K562 (cell line): ENCODE data around the gene MRPL10. TPM values are rescaled to one million over a fixed set of nuclear protein-coding genes. Genes with fewer than 3 reads are reported as not detected.

ENCODE experiments used
- DPF2 ChIP-seq: fragments of 450-650 bp; IDR thresholded peaks from 2 replicates; pipeline ENCODE4 v1.6.1; 2016
- ETS1 ChIP-seq: conservative IDR thresholded peaks from 2 replicates; pipeline ENCODE4 v1.6.1; 2011; ENCODE audit warnings: low read depth, mild to moderate bottlenecking, low read length; ENCODE audit not compliant: control insufficient read depth
- GATAD2B ChIP-seq: fragments of 450-650 bp; IDR thresholded peaks from 2 replicates; pipeline ENCODE4 v1.6.1; 2017; ENCODE audit warnings: mild to moderate bottlenecking, borderline replicate concordance
- HCFC1 ChIP-seq: IDR thresholded peaks from 2 replicates; pipeline ENCODE4 v1.6.1; 2012; ENCODE audit warnings: low read depth, low read length, improper control_type of control experiment
- HDAC8 ChIP-seq: fragments of 450-650 bp; IDR thresholded peaks from 2 replicates; pipeline ENCODE4 v1.6.1; 2016; ENCODE audit warnings: mild to moderate bottlenecking, missing genetic modification characterization, moderate library complexity, missing compliant biosample characterization
- HMGXB4 ChIP-seq: sonication (generic); formaldehyde crosslinking; IDR thresholded peaks from 2 replicates; pipeline ENCODE4 v1.8.1; 2023; ENCODE audit warnings: mild to moderate bottlenecking, missing genetic modification reagents
- MTA1 ChIP-seq: fragments of 450-650 bp; IDR thresholded peaks from 2 replicates; pipeline ENCODE4 v1.6.1; 2017; ENCODE audit warnings: borderline replicate concordance
- MTA2 ChIP-seq: fragments of 450-650 bp; IDR thresholded peaks from 2 replicates; pipeline ENCODE4 v1.6.1; 2016; ENCODE audit warnings: low read depth
- PHB ChIP-seq: fragments of 250-450 bp; sonication (Bioruptor Pico); IDR thresholded peaks from 2 replicates; pipeline ENCODE4 v1.5.0; 2021
- PHF8 ChIP-seq: fragments of 200-600 bp; sonication (generic); IDR thresholded peaks from 2 replicates; pipeline ENCODE4 v1.6.1; 2012; ENCODE audit warnings: mixed run types, mild to moderate bottlenecking, inconsistent platforms, low read length, moderate library complexity, borderline replicate concordance
- RB1 ChIP-seq: fragments of 450-650 bp; IDR thresholded peaks from 2 replicates; pipeline ENCODE4 v1.6.1; 2017; ENCODE audit warnings: low read depth, mild to moderate bottlenecking
- RFX7 ChIP-seq: fragments of 250-450 bp; sonication (Bioruptor Pico); IDR thresholded peaks from 2 replicates; pipeline ENCODE4 v1.5.1; 2021; ENCODE audit warnings: mild to moderate bottlenecking
- SMARCA4 ChIP-seq: fragments of 450-650 bp; IDR thresholded peaks from 2 replicates; pipeline ENCODE4 v1.6.1; 2016
- TSHZ1 ChIP-seq: fragments of 250-450 bp; sonication (Bioruptor Pico); IDR thresholded peaks from 2 replicates; pipeline ENCODE4 v1.4.0; 2020; ENCODE audit warnings: mild to moderate bottlenecking, moderate library complexity
- ZHX1 ChIP-seq: fragments of 150-350 bp; conservative IDR thresholded peaks from 2 replicates; pipeline ENCODE4 v1.6.1; 2014; ENCODE audit warnings: low read length
- ZNF408 ChIP-seq: fragments of 250-450 bp; sonication (Bioruptor Pico); IDR thresholded peaks from 2 replicates; pipeline ENCODE4 v1.4.0; 2020; ENCODE audit warnings: low read depth, mild to moderate bottlenecking, moderate library complexity
- ZNF511 ChIP-seq: sonication (generic); formaldehyde crosslinking; IDR thresholded peaks from 2 replicates; pipeline ENCODE4 v1.8.0; 2022; ENCODE audit warnings: mild to moderate bottlenecking, missing genetic modification reagents
- ZNF696 ChIP-seq: fragments of 250-450 bp; sonication (Bioruptor Pico); conservative IDR thresholded peaks from 2 replicates; pipeline ENCODE4 v1.4.0; 2020; ENCODE audit warnings: mild to moderate bottlenecking, moderate library complexity
- polyA plus RNA-seq, 8 experiments: library from polyadenylated mRNA; depleted of rRNA in 4 of 8; stranded (reverse) in 5 of 8; unstranded in 3 of 8; fragments of >200 nt; fragmentation: Nextera tagmentation in 2 of 8; fragmentation: Illumina TruSeq in 1 of 8; extraction: Ambion mirVana in 2 of 8; extraction: Trizol in 1 of 8; gene quantifications; 2 replicates each; pipeline versions ENCODE4 v1.2.1 to v1.2.3, GENCODE V29; 2011 to 2014; ENCODE audit warnings: inconsistent platforms in 1 of 8, missing spikeins in 1 of 8
- total RNA-seq, 7 experiments: library from RNA; depleted of rRNA in 6 of 7; stranded (reverse); fragments of >200 nt in 6 of 7; fragmentation: Illumina TruSeq in 2 of 7; extraction: Trizol in 2 of 7; gene quantifications; 2 replicates each; pipeline versions ENCODE4 v1.2.1 to v1.2.3, GENCODE V29; 2011 to 2021; ENCODE audit warnings: low replicate concordance in 1 of 7

Gene MRPL10
- total and polyA plus RNA-seq, 9 of the 15 experiments (the other 6 are each of a cell fraction or from before 2014, with no cell fraction given): 27.8 to 105 (median 67.3) TPM

GRCh38 chr17:47850692-47851573 lies 19.6 kb upstream of the MRPL10 start, which contains the start of gene SP6 (continued):
- TF ChIP-seq ZHX1 (no peak), HCFC1 (no peak), MTA2 (no peak), TSHZ1 (CRISPR knock-in tag) (no peak), PHB (CRISPR knock-in tag) (no peak), HDAC8 (tag) (no peak), ZNF408 (CRISPR knock-in tag) (no peak), PHF8 (peak; percentile 56; the same call in 1 of the 2 replicates), MTA1 (no peak), SMARCA4 (no peak), ZNF696 (CRISPR knock-in tag) (no peak), GATAD2B (peak; percentile 26; the same call in 1 of the 2 replicates), ETS1 (no peak), HMGXB4 (CRISPR knock-in tag) (no peak), ZNF511 (peak; percentile 10; the same call in 1 of the 2 replicates), RB1 (peak; percentile 68; the same call in 1 of the 2 replicates), DPF2 (peak; percentile 22; the same call in 1 of the 2 replicates), RFX7 (CRISPR knock-in tag) (no peak)
